HG03521 (cell line): ENCODE measurements around the gene KIAA1755.

ENCODE experiments used
- ATAC-seq: cut with Tn5 transposase; IDR thresholded peaks from one replicate; pipeline ENCODE4 v1.9.1; 2021; ENCODE audit warnings: mild to moderate bottlenecking, moderate library complexity; ENCODE audit not compliant: unreplicated experiment

Gene KIAA1755

DNA sequence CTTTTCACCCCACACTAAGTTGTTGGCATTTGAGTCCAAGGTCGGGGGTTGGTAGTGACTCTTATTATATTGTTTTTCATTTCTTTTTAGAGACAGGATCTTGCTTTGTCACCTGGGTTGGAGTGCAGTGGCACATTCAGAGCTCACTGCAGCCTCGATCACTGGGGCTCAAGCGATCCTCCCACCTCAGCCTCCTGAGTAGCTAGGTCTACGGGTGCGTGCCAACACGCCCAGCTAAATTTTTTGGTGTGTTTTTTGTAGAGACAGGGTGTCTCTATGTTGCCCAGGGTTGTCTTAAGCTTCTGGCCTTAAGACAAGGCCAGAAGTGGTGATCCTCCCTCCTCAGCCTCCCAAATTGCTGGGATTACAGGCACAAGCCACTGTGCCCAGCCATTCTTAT, 70.4 kb downstream of the KIAA1755 start:
- ATAC-seq: no peak

DNA sequence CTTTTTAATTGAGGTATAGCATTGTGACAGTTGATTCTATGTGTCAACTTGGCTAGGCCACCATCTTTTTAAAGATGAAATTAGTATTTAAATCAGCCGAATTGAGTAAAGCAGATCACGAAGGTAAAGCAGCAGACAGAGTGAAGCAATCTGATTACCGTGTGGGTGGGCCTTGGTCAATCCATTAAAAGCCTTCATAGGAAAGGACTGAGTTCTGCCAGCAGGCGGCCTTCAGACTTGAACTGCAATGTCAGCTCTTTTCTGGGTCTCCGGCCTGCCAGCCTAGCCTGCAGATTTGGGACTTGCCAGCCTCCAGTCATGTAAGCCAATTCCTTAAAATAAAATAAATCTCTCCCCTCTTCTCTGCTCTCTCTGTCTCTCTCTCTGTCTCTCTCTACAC, 73.0 kb downstream of the KIAA1755 start:
- no peak for ATAC-seq

DNA sequence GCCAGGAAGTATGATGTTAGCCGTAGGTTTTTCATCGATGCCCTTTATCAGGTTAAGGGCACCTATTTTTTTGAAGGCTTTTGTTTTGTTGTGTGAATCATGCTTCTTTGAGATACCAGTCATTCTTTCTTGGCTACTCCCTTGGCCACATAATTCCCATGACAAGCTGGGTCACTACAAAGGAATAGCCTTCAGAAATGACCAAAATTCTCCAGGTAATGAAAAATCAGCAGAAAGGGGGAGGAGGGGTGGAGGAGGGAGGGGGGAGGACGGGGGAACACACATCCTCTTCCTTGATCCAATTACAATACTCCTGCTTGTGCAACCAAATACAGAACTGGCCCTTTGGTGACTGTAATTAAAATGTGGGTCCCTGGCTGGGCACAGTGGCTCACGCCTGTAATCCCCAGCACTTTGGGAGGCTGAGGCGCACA, 73.7 kb downstream of the KIAA1755 start:
- ATAC-seq: no peak

DNA sequence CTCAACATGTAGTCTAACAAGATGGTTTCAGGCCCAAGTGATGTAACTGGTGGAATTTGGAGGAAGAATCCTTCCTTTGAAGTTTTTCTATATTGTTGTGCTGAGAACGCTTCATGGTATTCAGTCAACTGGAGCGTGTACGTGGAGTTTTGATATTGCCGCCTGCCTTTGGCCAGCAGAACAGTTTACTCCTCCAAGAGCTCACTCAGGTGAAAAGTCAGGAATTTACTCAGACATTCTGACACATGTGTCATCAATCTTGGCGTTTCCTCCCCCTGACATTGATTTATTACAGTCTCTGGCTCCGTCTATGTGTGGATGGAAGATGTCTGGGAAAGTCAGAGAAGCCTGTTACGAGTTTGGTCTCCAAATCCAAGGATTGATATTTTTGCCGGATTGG, 76.4 kb downstream of the KIAA1755 start:
- no peak for ATAC-seq

DNA sequence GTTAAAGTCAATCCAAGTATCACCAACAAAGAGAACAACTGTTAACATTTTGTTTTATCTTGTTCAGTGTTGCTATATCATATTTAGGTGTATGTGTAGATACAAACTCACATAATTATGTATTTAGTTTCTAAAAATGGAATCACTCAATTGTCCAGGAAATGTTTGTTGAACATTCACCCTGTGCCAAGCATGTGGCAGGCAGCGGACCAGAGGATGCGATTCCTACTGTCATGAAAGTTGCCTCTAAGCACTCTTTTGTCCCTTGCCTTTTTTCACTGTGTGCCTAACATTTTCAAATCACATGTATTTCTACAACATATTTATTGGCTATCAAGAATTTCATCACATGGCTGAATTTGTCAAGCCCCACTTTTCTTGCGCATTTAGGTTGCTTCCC, 78.6 kb downstream of the KIAA1755 start:
- no peak for ATAC-seq

DNA sequence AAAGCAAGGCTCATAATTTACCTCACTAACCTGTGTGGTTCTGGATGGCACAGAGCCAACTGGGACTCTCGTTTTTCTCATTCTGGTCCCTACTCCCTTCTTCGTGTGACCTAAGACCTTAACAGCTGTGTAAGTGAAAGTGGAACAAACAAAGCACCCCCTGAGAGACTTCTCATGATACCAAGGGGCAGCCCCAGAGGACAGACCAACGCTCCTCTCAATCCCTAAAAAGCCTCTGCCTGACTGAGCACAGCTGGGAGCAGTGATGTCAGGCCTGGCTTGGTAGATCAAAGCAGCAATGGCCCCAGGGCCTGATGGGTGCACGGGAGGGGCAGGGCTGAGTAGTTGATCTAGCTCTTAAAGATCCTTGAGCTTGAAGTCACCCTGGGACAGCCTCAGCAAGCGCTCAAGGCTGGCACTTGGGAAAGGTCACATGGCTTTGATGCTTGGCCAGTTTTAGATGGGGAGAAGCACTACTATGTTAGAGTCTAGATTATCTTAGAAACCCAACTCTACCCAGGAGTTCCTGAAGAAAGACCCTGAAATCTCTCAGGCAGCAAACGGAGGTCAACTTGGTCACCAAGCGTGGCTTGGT, 79.2 kb downstream of the KIAA1755 start:
- no peak for ATAC-seq

DNA sequence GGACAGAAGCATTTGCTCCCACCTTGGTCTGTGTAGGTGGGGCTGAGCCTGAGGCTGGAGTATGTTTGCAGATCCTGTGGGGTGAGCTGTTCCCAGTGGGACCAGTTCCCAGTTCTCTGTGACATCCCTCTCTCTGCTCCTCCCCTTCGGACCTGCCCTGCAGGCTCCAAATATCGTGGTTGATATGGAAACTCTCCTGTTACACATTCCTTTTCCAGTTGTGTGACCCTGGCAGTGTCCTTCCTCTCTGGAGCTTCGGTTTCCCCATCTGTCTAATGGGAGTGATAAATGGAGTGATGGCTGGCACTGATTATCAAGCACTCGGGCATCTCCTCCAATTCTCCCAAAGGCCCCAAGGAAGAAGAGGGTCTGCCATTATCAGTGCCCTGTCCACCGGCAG, 79.8 kb downstream of the KIAA1755 start:
- ATAC-seq: no peak

DNA sequence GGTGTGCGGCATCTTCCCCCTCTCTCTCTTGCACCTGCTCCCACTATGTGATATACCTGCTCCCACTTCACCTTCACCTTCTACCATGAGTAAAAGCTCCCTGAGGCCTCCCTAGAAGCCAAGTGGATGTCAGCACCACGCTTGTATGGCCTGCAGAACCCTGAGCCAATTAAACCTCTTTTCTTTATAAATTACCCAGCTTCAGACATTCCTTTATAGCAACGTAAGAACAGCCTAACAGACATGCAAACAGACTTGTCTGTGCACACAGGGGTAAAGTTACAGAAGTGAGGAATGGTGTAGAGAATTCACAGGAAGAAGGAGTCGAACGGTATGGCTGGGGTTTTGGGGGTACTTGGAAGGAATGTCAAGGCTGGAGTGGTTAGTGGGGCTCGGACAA, 80.7 kb downstream of the KIAA1755 start:
- no peak for ATAC-seq

DNA sequence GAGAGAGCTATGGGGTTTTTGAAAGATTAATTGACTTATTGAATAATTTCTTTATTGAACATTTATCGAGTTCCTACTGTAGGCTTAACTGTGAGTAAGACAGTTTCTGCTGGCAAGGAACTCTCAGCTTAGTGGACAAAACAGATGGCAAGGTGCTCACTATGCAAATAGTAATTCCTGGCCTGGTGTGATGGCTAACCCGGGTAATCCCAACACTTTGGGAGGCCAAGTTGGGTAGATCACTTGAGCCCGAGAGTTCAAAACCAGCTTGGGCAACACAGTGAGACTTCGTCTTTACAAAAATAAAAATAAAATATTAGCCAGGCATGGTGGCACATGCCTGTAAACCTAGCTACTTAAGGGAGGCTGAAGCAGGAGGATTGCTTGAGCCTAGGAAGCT, 82.0 kb downstream of the KIAA1755 start:
- no peak for ATAC-seq

DNA sequence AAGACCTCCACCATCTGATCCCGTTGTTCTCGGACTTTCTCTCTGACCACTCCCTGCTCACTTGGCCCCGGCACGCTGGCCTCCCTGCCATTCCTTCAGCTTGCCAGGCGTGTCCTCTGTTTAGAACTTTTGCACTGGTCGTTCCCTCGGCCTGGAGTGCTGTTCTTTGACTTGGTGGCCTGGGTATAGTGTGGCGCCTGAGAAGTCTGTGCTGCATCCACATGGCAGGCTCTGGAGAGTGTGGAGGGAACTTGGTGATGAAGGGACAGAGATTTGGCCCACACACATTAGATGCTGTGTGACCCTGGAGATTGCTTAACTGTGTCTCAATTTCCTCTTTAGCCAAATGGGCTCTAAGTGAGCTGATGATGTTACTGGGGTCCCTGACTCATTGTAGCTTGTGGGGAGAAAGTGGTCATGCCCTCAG, 82.5 kb downstream of the KIAA1755 start:
- ATAC-seq: no peak

DNA sequence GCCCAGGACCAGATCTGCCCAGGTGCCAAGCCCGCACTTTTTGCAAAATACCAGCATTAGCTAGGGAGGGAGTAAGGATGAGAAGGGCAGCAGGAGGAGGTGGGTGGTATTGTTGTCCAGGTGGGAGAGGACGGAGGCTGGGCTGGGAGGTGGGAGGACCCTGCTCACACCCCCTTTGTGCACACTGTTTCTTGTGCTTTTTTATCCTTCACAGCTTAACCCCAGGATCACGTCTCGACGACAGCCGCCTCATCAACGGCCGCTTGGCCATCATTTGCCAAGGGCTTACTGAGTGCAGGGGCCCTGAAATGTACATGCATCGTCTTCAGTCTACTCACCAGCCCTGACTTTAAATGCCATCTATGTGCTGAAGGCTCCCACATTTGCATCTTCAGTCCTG, 83.3 kb downstream of the KIAA1755 start:
- no peak for ATAC-seq

DNA sequence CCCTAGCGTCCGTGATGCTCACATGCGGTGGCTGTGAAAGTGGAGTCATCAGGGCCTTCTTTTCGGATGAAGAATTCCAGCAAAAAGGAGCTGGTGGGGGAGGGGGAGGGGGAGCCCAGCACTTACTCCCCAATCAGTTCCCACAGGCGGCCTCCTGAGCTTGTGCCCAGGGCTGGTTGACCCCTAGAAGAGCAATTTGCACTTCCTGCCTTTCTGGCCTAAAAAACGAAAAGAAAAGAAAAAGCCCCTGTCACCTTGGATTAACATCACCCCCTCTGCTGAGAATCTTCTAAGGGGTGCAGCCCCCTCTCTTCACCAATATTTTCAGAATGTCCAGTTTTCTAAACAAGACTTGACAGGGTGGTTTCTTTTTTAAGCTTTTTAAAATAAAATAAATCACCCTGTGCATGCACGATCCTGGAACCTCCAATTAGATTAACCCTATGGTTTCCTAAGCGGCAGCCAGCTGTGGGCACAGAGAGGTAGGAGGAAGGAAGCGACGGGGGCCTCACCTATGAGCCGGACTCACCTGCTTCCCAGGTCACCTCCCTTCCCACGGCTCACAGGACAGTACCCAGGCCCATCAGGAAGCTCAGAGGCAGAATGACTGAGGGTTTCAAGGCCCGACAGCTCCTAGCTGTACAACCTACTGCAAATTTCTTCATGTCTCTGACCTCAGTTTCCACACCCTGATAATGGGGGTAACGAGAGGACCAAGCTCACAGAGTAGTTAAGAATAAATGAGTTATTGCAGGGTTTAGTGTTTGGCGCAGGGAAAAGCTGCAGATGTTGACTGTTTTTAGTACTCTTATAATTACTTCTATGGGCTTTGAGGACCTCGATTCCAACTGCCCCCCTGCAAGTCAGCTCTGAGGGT, 85.0 kb downstream of the KIAA1755 start:
- ATAC-seq: no peak

DNA sequence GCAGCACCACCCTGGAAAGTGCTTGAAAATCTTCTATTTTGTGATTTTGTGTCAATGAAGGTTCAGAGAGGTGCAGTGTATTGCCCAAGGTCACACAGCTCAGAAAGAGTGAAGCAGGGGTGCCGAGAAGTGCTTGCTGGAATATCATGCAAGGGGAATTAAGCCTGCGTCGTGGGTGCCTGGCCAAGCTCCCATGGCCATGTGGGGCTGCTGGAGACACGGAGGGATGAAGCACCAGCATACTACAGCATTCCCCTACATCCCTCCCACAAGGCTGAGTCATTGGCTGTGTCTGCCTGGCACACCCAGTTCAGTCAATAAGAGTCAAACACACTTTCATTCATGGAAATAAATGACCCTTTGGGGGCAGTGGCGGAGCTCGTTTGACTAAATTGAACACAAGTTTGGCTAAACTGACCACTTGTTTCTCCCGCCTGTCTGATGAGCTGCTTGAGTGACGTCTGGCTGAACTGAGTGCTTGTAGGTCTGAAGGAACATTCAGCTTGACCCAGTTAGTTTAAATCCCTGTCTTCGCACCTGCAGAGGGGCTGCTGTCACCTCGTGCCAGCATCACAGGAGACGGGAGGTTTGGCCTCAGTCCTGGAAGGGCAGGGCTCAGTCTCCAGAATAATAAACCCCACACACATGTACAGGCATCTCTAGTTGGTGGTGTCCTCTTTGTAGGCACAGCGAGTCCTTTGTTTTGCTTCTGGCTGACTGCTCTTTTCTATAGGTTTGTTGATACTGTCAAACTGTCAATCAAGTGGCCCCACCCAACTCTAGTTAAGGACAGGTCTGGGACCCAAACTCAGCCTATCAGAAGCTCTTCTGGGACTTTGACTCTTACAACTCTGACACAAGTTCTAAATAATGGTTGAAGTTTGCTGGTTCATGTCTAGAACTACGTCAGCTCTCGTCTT, 87.0 kb downstream of the KIAA1755 start:
- no peak for ATAC-seq

DNA sequence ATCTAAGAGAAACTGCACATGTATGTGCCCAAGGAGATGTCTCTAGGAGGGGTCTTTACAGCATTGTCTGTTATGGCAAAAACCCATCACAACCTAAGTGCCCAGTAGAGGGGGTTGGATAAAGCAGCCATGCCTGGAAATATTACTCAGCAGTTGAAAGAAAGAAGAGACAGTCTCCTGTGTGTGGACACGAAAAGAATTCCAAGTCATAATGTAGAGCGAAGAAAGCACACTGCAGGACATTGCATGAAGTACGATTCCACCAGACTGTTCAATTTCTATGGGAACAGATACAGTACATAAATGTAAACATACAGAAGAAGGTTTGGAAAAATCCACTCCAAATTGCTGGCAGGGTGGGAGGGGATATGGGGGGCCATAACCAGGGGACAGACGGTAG, 88.1 kb downstream of the KIAA1755 start:
- no peak for ATAC-seq

DNA sequence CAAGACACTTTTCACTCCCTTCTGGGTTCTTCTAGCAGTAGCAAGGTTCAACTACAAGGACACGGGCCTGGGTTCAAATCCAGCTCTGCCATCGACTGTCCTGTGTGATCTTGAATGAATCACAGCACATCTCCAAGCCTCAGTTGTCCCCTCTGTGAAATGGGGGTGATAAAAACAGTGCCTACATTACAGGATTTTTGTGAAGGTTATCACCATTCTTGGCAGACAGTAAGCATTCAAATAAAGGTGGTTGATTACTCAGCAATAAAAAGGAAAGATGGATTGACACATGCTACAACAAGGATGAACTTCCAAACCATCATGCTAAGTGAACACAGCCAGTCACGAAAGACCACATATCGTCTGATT, 88.9 kb downstream of the KIAA1755 start:
- ATAC-seq: no peak

DNA sequence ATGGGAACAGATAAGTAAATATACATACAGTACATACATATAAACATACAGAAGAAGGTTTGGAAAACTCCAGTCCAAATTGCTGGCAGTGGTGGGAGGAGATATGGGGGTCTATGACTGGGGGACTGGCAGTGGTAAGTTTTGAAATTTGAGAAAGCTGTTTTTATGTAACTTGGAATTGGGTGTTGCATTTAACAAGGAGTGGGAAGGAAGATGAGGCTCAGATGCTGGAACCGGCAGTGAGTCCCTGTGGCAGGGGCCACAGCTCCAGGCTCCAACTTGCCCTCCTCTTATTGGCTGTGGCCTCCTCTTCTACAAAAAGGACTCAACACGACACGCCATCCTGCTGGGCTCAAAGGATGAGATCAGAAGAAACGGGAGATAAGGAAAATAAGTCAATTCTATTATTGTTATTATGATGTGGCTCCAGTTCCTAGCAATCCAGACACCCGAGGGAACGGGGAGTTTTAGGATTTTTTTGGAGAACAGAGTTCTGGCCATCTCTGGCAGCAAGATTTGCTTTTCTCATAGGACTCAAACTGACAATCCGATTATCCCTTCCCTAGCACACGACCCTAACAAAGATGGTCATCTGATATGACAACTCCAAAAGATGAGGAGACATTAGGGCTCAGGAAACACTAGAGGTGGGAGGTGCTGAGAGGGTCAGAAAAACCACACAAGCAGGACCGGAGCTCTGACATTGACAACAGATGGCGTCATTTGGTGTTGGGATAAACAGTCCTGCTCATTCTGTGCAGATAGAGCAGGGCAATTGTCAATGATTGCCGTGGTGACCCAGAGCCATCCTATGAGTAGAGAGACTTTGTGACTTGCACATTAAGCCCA, 89.5 kb downstream of the KIAA1755 start:
- ATAC-seq: no peak

DNA sequence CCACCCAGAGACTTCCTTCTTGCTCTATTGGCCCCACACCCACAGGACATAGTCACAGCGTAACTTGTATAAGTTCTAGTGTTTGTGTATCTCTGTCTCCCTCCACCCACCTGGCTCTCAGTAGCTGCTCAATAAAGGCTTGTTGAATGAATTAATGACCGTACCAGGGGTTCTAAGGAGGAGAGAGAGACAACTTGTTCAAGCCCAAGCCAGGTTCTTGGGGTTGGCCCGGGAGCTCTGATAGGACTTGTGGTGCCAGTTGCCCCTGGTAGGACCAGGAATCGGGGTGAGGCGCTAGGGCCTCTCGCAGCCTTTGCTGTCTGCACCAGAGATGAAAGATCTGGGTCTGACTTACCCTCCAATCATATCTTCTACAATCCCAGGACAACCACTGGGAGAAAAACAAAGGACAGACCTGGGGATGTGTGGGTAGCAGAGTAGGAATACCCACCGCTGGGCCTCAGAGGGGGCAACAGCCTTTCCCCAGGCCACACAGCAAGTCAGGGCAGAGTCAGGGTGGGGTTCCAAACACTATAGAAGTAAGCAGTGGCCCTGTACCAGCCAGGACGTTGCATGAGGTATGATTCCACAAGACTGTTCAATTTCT, 90.2 kb downstream of the KIAA1755 start:
- ATAC-seq: no peak

DNA sequence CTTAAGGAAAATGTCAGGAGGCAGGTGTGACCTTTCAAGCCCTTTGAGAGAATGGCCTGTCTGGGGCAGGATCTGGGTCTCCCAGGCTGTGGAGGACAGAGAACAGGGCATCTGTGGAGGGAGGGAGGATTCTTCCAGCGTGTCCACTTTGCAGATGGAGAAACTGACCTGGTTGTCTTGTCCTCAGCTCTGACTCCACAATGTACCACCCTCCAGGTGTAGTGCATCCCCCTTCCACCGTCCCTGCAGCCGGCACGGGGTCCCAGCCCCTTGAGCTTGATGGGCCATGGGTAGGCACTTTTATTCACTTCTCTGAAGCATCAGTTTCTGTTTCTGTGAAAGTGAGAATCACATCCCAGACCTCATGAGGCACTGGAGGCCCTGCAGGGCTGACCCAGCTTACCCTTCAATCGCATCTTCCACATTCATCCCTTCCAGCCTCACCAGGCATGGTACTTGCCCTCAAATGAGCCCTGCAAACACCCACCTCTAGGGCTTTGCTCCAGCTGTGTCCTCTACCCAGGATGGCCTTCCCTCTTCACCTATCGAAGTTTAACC, 90.8 kb downstream of the KIAA1755 start:
- ATAC-seq: no peak

DNA sequence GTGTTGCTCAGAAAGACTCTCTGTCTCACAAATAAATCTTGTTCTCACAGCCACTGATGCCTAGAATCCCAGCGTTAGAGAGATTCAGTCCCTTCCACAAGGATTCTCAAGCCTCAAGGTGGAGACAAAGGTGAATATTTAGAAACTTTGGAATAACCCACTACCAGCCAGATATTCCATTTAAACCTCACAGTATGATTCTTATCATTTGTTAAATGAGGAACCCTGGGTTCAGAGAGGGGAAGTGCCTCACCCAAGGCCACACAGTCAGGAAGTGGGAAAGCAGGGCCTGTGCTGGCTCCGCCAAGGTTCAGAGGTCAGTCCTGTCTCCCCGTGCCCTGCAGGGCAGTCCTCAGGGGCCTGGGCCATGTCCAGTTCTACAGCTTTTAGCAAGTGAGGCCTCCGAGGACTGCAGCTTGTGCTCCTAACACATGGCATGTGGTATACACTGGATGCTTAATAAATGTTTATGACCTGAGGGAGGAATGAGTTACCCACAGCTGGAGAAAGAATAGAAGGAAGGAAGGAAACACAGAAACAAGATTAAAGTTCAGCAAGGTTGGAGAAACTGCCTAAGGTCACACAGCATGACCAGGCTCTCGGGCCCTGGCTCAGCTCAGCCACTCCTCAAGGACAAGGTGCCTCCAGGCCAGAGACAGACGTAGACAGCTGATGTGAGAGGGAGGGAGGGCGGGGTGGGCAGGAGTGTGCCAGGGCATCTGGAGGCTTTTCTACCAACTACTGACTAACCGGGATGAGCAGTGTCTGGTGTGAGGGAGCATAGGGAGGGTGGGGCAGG, 91.5 kb downstream of the KIAA1755 start:
- no peak for ATAC-seq
